ENCODE measurements around the gene PPM1A.

- TF ChIP-seq, protein P1, sequence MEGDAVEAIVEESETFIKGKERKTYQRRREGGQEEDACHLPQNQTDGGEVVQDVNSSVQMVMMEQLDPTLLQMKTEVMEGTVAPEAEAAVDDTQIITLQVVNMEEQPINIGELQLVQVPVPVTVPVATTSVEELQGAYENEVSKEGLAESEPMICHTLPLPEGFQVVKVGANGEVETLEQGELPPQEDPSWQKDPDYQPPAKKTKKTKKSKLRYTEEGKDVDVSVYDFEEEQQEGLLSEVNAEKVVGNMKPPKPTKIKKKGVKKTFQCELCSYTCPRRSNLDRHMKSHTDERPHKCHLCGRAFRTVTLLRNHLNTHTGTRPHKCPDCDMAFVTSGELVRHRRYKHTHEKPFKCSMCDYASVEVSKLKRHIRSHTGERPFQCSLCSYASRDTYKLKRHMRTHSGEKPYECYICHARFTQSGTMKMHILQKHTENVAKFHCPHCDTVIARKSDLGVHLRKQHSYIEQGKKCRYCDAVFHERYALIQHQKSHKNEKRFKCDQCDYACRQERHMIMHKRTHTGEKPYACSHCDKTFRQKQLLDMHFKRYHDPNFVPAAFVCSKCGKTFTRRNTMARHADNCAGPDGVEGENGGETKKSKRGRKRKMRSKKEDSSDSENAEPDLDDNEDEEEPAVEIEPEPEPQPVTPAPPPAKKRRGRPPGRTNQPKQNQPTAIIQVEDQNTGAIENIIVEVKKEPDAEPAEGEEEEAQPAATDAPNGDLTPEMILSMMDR (IDR thresholded peaks at IDR 0.05; ENCODE audit: low read depth, low read length): no peak
- TF ChIP-seq POLR2A (IDR thresholded peaks at IDR 0.05; ENCODE audit: extremely low read depth, insufficient read length) (no peak), MYC (IDR thresholded peaks at IDR 0.05; ENCODE audit: low read depth, low read length) (no peak)
- TF ChIP-seq, protein P2, sequence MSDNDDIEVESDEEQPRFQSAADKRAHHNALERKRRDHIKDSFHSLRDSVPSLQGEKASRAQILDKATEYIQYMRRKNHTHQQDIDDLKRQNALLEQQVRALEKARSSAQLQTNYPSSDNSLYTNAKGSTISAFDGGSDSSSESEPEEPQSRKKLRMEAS (IDR thresholded peaks at IDR 0.05; ENCODE audit: low read depth, low read length): no peak
These were observed 35.0 kb upstream of the PPM1A start for GRCh38 chr14:60214003-60214402.

All from NB4 (cell line).